Mesothelial cell of epicardium (in vitro differentiated cells): Measurements from ENCODE around the gene KIAA0319L. TPM values are rescaled to one million over a fixed set of nuclear protein-coding genes. Genes with fewer than 3 reads are reported as not detected.

Experiments
- DNase-seq, 2 experiments: peaks; one replicate each; pipeline ENCODE4 v3.0.0; 2021; ENCODE audit warnings: low spot score in 2 of 2; ENCODE audit not compliant: unreplicated experiment in 2 of 2
- H3K27ac Mint-ChIP-seq: 2 replicates; pipeline ENCODE4 v1.8.0; 2021; ENCODE audit warnings: mixed read lengths
- H3K27me3 Mint-ChIP-seq: 2 replicates; pipeline ENCODE4 v1.8.0; 2021; ENCODE audit warnings: low read depth, mixed read lengths
- H3K36me3 Mint-ChIP-seq: 2 replicates; pipeline ENCODE4 v1.8.0; 2021; ENCODE audit warnings: mixed read lengths
- H3K4me1 Mint-ChIP-seq: 2 replicates; pipeline ENCODE4 v1.8.0; 2021; ENCODE audit warnings: mixed read lengths
- H3K4me3 Mint-ChIP-seq: 2 replicates; pipeline ENCODE4 v1.8.0; 2021; ENCODE audit warnings: mild to moderate bottlenecking, moderate library complexity, mixed read lengths
- H3K9me3 Mint-ChIP-seq: 2 replicates; pipeline ENCODE4 v1.8.0; 2021; ENCODE audit warnings: mixed read lengths
- total RNA-seq: library from RNA; stranded (reverse); gene quantifications from 3 replicates; pipeline ENCODE4 v1.2.1, GENCODE V29; 2021
- TF ChIP-seq, protein P1 (sequence below): fragments of 200-600 bp; sonication (generic); IDR thresholded peaks from one replicate; pipeline ENCODE4 v1.5.0; 2021; ENCODE audit warnings: antibody characterized with exemption; ENCODE audit not compliant: unreplicated experiment

KIAA0319L gene
- total RNA-seq, 1 donor from 2014 or later = 72.5 TPM

DNA sequence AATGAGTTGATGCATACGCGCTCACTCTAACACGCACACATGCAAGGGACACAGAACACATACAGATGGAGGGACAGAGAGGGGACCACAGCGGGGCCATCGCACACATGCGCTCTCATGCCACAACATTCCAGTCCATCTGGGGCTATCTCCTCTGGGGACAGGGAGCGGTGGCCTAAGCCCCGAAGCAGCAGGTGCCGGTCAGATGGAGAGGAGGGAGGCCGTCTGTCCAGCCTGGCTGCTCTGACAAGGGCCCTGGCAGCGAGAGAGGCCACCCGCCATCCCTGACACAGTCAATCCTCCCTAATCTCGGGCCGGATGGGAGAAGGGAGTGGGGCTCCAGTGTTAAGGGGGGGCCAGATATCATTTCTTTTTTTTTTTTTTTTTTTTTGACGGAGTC lies 123.5 kb downstream of the KIAA0319L start:
- Mint-ChIP-seq H3K27ac (no peak overlapping the region), H3K27me3 (no peaks in the 10 kb centered on the region), H3K9me3 (no peaks in the 10 kb centered on the region), H3K36me3 (peaks cover 45% of the 10 kb centered on the region), H3K4me3 (no peak overlapping the region), H3K4me1 (no peaks in the 10 kb centered on the region)
- TF ChIP-seq, protein P1, sequence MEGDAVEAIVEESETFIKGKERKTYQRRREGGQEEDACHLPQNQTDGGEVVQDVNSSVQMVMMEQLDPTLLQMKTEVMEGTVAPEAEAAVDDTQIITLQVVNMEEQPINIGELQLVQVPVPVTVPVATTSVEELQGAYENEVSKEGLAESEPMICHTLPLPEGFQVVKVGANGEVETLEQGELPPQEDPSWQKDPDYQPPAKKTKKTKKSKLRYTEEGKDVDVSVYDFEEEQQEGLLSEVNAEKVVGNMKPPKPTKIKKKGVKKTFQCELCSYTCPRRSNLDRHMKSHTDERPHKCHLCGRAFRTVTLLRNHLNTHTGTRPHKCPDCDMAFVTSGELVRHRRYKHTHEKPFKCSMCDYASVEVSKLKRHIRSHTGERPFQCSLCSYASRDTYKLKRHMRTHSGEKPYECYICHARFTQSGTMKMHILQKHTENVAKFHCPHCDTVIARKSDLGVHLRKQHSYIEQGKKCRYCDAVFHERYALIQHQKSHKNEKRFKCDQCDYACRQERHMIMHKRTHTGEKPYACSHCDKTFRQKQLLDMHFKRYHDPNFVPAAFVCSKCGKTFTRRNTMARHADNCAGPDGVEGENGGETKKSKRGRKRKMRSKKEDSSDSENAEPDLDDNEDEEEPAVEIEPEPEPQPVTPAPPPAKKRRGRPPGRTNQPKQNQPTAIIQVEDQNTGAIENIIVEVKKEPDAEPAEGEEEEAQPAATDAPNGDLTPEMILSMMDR = no peak
- no peak for DNase-seq

DNA sequence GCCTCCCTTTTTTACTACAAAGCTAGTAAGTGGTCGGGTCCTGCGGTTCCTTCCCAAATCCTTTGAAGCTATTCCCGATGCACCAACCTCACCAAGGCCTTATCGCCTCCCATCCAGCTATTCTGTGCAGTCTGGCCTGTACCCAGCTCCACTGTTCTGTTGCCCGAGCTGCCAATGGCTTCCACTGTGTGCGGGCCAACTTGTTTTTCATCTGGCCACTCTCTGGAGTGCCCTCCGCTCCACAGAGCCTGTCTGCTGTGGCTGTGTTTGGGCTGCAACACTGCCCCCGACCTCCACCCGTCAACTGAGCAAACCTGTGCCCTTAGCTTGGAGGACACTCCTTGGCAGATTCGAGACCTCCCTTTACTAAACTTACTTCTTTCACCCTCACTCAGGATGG lies 125.0 kb downstream of the KIAA0319L start:
- Mint-ChIP-seq H3K36me3 (peaks cover 43% of the 10 kb centered on the region), H3K27me3 (no peaks in the 10 kb centered on the region), H3K27ac (no peak overlapping the region), H3K9me3 (no peaks in the 10 kb centered on the region), H3K4me1 (no peaks in the 10 kb centered on the region), H3K4me3 (no peak overlapping the region)
- TF ChIP-seq, protein P1 = no peak
- DNase-seq = no peak

DNA sequence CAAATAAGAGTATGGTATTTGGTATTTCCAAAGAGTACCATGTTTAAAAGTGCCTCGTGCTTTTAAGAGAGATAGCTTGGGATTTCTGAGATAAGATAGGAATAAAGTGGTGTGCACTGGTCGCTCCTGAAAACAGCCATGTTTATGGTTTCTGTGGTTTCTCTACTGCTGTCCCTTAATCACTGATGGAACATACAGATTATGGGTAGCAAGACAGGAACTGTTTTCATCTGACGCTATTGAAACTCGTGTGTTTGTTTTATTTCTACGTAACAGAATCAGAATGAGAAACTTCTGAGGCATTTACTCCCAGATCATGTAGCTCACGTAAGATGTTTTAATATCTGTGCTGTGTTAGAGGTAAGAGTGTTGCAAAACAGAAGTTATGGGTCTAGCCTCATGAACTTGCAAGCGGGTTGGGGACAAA lies 126.0 kb downstream of the KIAA0319L start:
- Mint-ChIP-seq H3K36me3 (peaks cover 42% of the 10 kb centered on the region), H3K4me3 (no peak overlapping the region), H3K27ac (no peak overlapping the region), H3K4me1 (no peaks in the 10 kb centered on the region), H3K27me3 (no peaks in the 10 kb centered on the region), H3K9me3 (no peaks in the 10 kb centered on the region)
- TF ChIP-seq, protein P1 = no peak
- no peak for DNase-seq

DNA sequence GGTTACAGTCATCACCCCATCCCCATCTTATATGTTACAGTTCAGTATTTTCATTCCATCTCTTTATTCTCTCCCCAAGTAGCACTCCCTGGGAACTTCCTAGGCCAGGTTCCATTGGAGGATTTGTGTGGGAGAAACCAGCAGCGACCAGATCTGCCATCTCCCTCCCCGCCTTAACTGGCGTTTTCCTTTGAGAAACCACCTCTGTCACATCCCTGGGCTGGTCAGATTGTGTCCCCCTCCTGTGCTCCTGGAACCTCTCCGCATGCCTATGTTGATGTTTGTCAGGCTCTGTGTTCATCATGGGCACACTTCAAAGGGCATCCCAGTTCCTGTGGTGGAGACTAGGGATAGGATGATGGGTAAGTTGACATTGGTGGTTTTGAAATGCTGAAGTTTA lies 126.4 kb downstream of the KIAA0319L start:
- Mint-ChIP-seq H3K9me3 (no peaks in the 10 kb centered on the region), H3K27ac (no peak overlapping the region), H3K36me3 (peaks cover 45% of the 10 kb centered on the region), H3K4me3 (no peak overlapping the region), H3K4me1 (no peaks in the 10 kb centered on the region), H3K27me3 (no peaks in the 10 kb centered on the region)
- no peak for DNase-seq
- TF ChIP-seq, protein P1 = no peak

DNA sequence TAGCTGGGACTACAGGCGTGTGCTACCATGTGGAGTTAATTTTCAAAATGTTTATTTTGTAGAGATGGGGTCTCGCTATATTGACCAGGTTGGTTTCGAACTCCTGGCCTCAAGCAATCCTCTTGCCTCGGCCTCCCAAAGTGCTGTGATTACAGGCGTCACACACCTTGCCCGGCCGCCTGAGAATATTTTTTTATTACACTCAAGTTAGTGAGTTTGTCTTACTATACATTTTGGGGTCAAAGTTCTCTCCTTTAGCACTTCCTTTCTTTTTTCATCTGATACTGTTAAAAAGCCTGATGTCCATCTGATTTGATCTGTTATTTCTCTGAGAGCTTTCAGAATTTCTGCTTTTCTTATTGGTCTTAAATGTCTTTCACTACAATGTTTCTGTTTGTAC lies 128.8 kb downstream of the KIAA0319L start:
- Mint-ChIP-seq H3K27me3 (no peaks in the 10 kb centered on the region), H3K4me1 (no peaks in the 10 kb centered on the region), H3K9me3 (no peaks in the 10 kb centered on the region), H3K36me3 (peaks cover 49% of the 10 kb centered on the region), H3K4me3 (no peak overlapping the region), H3K27ac (no peak overlapping the region)
- DNase-seq = no peak
- TF ChIP-seq, protein P1 = no peak

DNA sequence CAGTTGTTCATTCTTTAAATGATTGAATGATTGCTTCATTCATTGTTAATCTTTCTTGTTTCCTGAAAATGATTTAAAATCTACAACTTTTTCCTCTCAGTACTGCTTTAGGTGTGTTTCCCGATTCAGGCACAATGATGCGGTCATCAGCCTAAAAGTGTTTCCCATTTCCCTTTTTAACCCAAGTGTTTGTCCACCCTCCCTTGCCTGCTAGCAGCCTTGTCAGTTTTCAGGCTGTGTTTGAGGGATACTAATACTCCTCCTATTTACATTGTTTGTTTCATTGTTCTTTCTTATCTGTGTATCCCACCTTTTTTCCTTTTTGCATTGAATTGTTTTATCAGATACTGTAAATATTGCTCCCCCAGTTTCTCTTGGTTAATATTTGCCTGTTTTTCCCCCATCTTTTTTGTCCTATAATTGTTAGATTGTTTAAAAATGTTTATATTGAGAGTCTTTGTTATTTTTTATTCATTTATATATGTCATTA lies 131.1 kb downstream of the KIAA0319L start:
- no peak for DNase-seq
- no peak overlapping the region for H3K27ac Mint-ChIP-seq
- H3K4me1 Mint-ChIP-seq = no peaks in the 10 kb centered on the region
- no peaks in the 10 kb centered on the region for H3K27me3 Mint-ChIP-seq
- H3K4me3 Mint-ChIP-seq = no peak overlapping the region
- no peaks in the 10 kb centered on the region for H3K9me3 Mint-ChIP-seq
- H3K36me3 Mint-ChIP-seq = peaks cover 44% of the 10 kb centered on the region
- TF ChIP-seq, protein P1 = no peak
